ENCODE measurements around the gene FCHSD2.

Gene FCHSD2

DNA sequence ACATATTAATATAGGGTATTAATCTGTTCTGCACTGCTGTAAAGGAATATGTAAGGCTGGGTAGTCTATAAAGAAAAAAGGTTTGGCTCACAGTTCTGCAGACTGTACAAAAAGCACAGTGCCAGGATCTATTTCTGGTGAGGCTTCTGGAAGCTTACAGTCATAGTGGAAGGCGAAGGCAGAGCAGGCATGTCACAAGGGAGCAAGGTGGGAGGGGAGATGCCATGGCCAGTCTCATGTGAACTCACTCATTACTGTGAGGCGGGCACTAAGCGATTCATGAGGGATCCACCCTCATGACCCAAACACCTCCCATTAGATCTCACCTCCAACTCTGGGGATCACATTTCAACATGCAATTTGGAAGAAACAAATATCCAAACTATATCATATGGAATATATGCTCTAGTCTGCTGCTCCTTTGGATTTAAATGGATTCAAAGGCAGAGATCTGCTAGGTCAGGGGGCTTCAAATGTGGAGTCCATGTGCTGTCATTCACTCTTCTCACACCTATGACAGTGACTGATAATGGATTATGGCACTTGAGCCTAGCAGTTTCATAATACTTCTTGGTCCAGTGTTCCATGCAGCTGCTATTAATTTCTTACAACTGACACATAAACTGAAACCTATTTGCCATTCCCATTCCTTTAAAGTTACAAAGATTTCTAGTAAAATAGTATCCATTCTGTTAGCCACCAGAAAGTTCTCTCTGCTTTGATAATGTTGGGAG, 182.0 kb downstream of the FCHSD2 start:
- no peak overlapping the region for H3K4me3 Mint-ChIP-seq
- no peaks in the 10 kb centered on the region for H3K9me3 Mint-ChIP-seq
- peaks cover 8% of the 10 kb centered on the region for H3K36me3 Mint-ChIP-seq (ENCODE audit: low read depth)
- H3K4me1 Mint-ChIP-seq (ENCODE audit: low read depth) = peaks cover 12% of the 10 kb centered on the region
- peak overlapping the region; percentile 43 for H3K27ac Mint-ChIP-seq
- no peaks in the 10 kb centered on the region for H3K27me3 Mint-ChIP-seq

DNA sequence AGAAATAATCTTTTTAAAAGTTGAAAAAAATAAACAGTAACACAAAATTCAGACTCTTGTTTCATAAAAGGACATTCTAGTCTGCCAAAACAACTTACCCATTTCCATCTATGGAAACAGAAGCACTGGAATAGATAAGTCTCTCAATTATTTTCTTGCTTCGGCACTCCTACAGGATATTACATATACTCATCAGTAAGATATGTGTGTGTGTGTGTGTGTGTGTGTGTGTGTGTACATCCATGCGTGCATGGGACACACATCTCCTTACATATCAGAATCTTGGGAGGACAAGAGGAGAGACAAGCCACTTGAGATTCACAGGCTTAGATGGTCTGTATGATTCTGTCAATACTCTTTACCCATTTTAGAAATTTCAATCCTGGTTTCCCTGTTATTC, 183.3 kb downstream of the FCHSD2 start:
- H3K9me3 Mint-ChIP-seq = no peaks in the 10 kb centered on the region
- H3K36me3 Mint-ChIP-seq (ENCODE audit: low read depth) = peaks cover 5% of the 10 kb centered on the region
- H3K4me1 Mint-ChIP-seq (ENCODE audit: low read depth) = peaks cover 19% of the 10 kb centered on the region
- H3K27me3 Mint-ChIP-seq = no peaks in the 10 kb centered on the region
- H3K4me3 Mint-ChIP-seq = no peak overlapping the region
- H3K27ac Mint-ChIP-seq = no peak overlapping the region

GRCh38 chr11:72955466-72955865, 186.7 kb downstream of the FCHSD2 start:
- H3K4me3 Mint-ChIP-seq = no peak overlapping the region
- peaks cover 5% of the 10 kb centered on the region for H3K36me3 Mint-ChIP-seq (ENCODE audit: low read depth)
- no peaks in the 10 kb centered on the region for H3K9me3 Mint-ChIP-seq
- peaks cover 20% of the 10 kb centered on the region for H3K4me1 Mint-ChIP-seq (ENCODE audit: low read depth)
- no peaks in the 10 kb centered on the region for H3K27me3 Mint-ChIP-seq
- H3K27ac Mint-ChIP-seq = no peak overlapping the region

DNA sequence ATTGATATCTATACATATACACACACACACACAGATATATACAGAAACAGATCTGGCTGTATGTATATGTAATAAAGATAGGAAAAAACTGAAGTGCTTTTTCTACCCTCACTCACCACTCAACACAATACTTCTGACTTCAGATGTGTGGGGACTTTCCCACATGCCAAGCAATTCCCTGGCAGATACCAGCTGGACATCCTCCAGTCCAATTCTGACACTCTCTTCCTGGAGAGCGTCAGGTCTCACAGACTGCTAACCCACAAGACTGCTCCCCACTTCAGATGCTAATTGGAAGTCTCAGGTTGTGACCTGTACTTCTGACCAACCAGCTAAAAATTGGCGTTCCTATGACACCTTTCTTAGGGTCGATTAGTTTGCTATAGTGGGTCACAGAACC, 187.3 kb downstream of the FCHSD2 start:
- Mint-ChIP-seq H3K27me3 (no peaks in the 10 kb centered on the region), H3K27ac (peak overlapping the region; percentile 34), H3K36me3 (ENCODE audit: low read depth) (peaks cover 7% of the 10 kb centered on the region), H3K4me3 (no peak overlapping the region), H3K4me1 (ENCODE audit: low read depth) (peaks cover 25% of the 10 kb centered on the region), H3K9me3 (no peaks in the 10 kb centered on the region)

DNA sequence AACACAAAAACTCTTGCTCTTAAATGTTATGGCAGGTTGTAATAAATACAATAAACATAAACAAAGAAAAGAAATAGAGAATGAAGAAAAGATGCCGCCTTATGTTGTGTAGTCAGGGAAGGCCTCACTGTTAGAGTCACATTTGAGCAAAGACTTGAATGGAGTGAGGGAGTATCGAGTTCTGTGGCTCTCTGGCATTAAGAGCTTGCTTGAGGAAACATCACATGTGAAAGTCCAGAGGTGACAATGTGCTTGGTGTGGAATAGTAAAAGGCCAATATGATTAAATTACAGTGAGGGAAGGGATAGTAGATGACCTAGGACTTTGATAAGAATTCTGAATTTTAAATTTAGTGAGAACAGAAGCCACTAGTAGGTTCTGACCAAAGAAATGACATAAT, 188.5 kb downstream of the FCHSD2 start:
- Mint-ChIP-seq H3K9me3 (no peaks in the 10 kb centered on the region), H3K36me3 (ENCODE audit: low read depth) (peaks cover 12% of the 10 kb centered on the region), H3K4me1 (ENCODE audit: low read depth) (peaks cover 31% of the 10 kb centered on the region), H3K27ac (no peak overlapping the region), H3K4me3 (no peak overlapping the region), H3K27me3 (no peaks in the 10 kb centered on the region)

GRCh38 chr11:72951888-72952287, 190.2 kb downstream of the FCHSD2 start:
- H3K27ac Mint-ChIP-seq = no peak overlapping the region
- H3K9me3 Mint-ChIP-seq = no peaks in the 10 kb centered on the region
- H3K4me1 Mint-ChIP-seq (ENCODE audit: low read depth) = peaks cover 31% of the 10 kb centered on the region
- H3K4me3 Mint-ChIP-seq = no peak overlapping the region
- H3K27me3 Mint-ChIP-seq = no peaks in the 10 kb centered on the region
- peaks cover 7% of the 10 kb centered on the region for H3K36me3 Mint-ChIP-seq (ENCODE audit: low read depth)

- Mint-ChIP-seq H3K9me3 (no peaks in the 10 kb centered on the region), H3K27ac (peak overlapping the region; percentile 11), H3K4me3 (no peak overlapping the region), H3K36me3 (ENCODE audit: low read depth) (peaks cover 7% of the 10 kb centered on the region), H3K4me1 (ENCODE audit: low read depth) (peaks cover 27% of the 10 kb centered on the region), H3K27me3 (no peaks in the 10 kb centered on the region)
These were observed 190.9 kb downstream of the FCHSD2 start for GRCh38 chr11:72951193-72951592.

- H3K4me3 Mint-ChIP-seq = no peak overlapping the region
- H3K27ac Mint-ChIP-seq = no peak overlapping the region
- no peaks in the 10 kb centered on the region for H3K27me3 Mint-ChIP-seq
- peaks cover 7% of the 10 kb centered on the region for H3K36me3 Mint-ChIP-seq (ENCODE audit: low read depth)
- peaks cover 27% of the 10 kb centered on the region for H3K4me1 Mint-ChIP-seq (ENCODE audit: low read depth)
- no peaks in the 10 kb centered on the region for H3K9me3 Mint-ChIP-seq
These were observed 191.4 kb downstream of the FCHSD2 start for GRCh38 chr11:72950685-72951084.

DNA sequence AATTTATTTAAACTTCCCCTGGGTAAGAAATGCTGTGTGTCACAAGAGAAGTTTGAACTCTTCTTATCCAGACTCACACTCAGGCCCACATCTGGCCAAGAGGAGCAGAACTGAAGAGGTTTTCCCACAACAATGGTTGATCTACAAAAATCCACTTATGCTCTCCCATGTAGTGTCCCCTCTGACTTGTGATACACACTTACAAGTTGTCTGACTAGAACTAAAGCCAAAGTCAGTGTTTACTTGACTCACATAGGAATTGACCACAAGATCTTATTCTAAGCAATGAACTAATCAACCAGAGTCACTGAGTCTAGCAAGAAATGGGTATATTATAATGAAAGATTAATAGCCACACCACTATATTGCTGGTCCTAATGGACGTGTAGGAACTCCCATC, 194.9 kb downstream of the FCHSD2 start:
- H3K9me3 Mint-ChIP-seq = no peaks in the 10 kb centered on the region

DNA sequence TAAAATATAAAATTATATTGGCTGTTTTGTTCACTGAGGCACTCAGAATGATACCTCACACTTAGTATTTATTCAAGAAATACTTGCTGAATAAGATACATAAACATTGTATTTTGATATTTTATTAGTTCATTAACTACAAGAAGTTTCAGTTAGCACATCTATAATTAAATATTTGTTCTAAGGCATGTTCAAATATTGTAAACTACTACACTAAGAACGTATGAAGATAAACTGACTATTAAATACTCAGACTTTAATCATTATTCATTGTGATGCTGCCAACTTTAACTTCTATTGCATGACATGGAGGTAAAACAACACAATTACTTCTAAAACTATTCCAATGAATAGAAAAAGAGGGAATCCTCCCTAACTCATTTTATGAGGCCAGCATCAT, 198.5 kb downstream of the FCHSD2 start:
- H3K4me1 Mint-ChIP-seq (ENCODE audit: low read depth) = no peaks in the 10 kb centered on the region

More for the DNA sequence above, 194.9 kb downstream of the FCHSD2 start:
- Mint-ChIP-seq H3K4me1 (ENCODE audit: low read depth) (peaks cover 20% of the 10 kb centered on the region), H3K36me3 (ENCODE audit: low read depth) (peaks cover 10% of the 10 kb centered on the region), H3K27me3 (no peaks in the 10 kb centered on the region), H3K27ac (no peak overlapping the region), H3K4me3 (no peak overlapping the region)

DNA sequence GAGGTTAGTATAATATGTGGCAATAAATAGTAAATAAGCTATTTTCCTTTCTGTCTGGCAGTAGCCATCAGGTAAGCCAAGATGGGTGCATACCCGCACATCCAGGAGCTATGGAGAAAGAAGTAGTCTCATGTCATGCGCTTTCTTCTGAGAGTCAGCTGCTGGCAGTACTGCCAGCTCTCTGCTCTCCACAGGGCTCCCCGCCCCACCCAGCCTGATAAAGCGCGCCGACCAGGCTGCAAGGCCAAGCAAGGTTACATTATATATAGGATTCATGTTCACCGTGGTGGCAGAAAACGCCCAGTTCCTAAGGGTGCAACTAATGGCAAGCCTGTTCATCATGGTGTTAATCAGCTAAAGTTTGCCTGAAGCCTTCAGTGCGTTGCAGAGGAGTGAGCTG, 201.7 kb downstream of the FCHSD2 start:
- Mint-ChIP-seq H3K36me3 (ENCODE audit: low read depth) (peaks cover 15% of the 10 kb centered on the region), H3K27ac (no peak overlapping the region), H3K4me3 (no peak overlapping the region), H3K9me3 (no peaks in the 10 kb centered on the region), H3K27me3 (no peaks in the 10 kb centered on the region), H3K4me1 (ENCODE audit: low read depth) (peaks cover 5% of the 10 kb centered on the region)

More for the DNA sequence above, 198.5 kb downstream of the FCHSD2 start:
- Mint-ChIP-seq H3K4me3 (no peak overlapping the region), H3K27me3 (no peaks in the 10 kb centered on the region), H3K36me3 (ENCODE audit: low read depth) (peaks cover 10% of the 10 kb centered on the region), H3K27ac (no peak overlapping the region), H3K9me3 (no peaks in the 10 kb centered on the region)

- Mint-ChIP-seq H3K4me1 (ENCODE audit: low read depth) (peaks cover 5% of the 10 kb centered on the region), H3K9me3 (no peaks in the 10 kb centered on the region), H3K27me3 (no peaks in the 10 kb centered on the region), H3K27ac (no peak overlapping the region), H3K36me3 (ENCODE audit: low read depth) (peaks cover 15% of the 10 kb centered on the region), H3K4me3 (no peak overlapping the region)
These were observed 203.1 kb downstream of the FCHSD2 start for GRCh38 chr11:72939031-72939430.

DNA sequence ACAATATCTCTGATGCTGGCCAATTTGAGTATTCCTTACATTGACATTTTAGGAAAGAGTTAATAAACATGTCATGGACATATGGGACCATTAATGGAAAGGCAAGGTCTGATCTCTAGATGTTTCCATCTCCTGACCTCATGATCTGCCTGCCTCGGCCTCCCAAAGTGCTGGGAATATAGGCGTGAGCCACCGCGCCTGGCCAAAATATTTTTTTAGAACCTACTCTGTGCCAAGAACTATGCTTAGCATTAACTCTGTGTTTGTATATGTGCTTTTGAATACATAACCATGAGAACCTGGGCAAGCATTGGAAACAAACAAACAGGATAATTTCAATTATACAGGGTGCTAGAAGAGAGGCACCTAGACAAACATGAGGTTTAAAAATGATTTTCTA, 204.7 kb downstream of the FCHSD2 start:
- no peaks in the 10 kb centered on the region for H3K27me3 Mint-ChIP-seq
- no peak overlapping the region for H3K27ac Mint-ChIP-seq
- H3K9me3 Mint-ChIP-seq = no peaks in the 10 kb centered on the region
- H3K36me3 Mint-ChIP-seq (ENCODE audit: low read depth) = peaks cover 14% of the 10 kb centered on the region
- no peak overlapping the region for H3K4me3 Mint-ChIP-seq
- H3K4me1 Mint-ChIP-seq (ENCODE audit: low read depth) = peaks cover 5% of the 10 kb centered on the region

DNA sequence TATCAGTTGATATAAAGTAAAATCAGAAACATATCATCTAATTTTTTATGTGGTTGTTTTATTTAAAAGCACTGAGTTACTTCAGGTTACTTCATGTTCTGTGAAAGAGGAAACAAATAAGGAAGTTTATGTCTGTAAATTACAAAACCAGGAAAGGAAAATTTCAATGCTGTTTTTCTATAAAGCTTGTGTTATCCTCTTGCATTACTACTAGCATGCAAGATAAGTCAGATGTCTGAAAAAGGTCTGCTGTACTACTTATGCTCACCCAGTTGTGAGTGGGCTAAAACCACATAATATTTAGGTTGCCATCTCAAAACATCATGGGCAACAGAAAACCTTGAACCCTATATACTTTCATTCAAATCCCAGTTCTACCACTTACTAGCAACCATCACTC, 206.4 kb downstream of the FCHSD2 start:
- H3K4me1 Mint-ChIP-seq (ENCODE audit: low read depth) = peaks cover 5% of the 10 kb centered on the region
- no peak overlapping the region for H3K27ac Mint-ChIP-seq
- H3K4me3 Mint-ChIP-seq = no peak overlapping the region
- no peaks in the 10 kb centered on the region for H3K9me3 Mint-ChIP-seq
- no peaks in the 10 kb centered on the region for H3K27me3 Mint-ChIP-seq
- H3K36me3 Mint-ChIP-seq (ENCODE audit: low read depth) = peaks cover 8% of the 10 kb centered on the region

DNA sequence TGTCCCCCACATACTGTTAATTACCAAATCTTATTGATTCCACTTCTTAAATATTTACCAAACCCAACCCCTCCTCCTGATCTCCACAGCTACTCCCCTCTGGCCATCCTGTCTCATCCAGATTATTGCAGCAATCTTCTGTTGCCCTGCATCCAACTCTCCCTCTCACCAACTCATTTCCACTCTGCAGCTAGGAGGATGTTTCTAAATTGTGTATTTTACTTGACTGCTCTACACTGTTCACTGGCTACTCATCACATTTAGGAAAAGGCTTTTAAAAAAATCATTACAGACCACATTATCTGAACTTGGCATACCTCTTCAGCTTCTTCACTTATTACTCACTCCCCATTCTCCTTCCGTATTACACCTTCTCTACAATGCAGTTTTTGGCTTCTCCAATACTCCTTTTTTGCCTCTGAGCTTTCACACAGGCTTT, 210.0 kb downstream of the FCHSD2 start:
- Mint-ChIP-seq H3K4me3 (no peak overlapping the region), H3K27ac (no peak overlapping the region), H3K9me3 (no peaks in the 10 kb centered on the region), H3K27me3 (no peaks in the 10 kb centered on the region), H3K36me3 (ENCODE audit: low read depth) (no peaks in the 10 kb centered on the region), H3K4me1 (ENCODE audit: low read depth) (peaks cover 7% of the 10 kb centered on the region)

- Mint-ChIP-seq H3K9me3 (no peaks in the 10 kb centered on the region), H3K4me1 (ENCODE audit: low read depth) (peaks cover 3% of the 10 kb centered on the region), H3K27ac (no peak overlapping the region), H3K27me3 (no peaks in the 10 kb centered on the region), H3K36me3 (ENCODE audit: low read depth) (no peaks in the 10 kb centered on the region), H3K4me3 (no peak overlapping the region)
These were observed 212.1 kb downstream of the FCHSD2 start for GRCh38 chr11:72930008-72930407.
